Suprapubic skin (tissue), 4 donors: ENCODE measurements around the gene MARCHF4. TPM values are rescaled to one million over a fixed set of nuclear protein-coding genes. Genes with fewer than 3 reads are reported as not detected.

Source experiments
- DNase-seq, 2 donors: peaks; one replicate each; pipeline ENCODE4 v3.0.0-alpha.2; 2019; ENCODE audit warnings: low spot score in 2 of 2
- H3K27ac ChIP-seq: fragments of 200-600 bp; sonication (generic); one replicate; pipeline ENCODE4 v1.5.1; 2019
- H3K27me3 ChIP-seq: fragments of 200-600 bp; sonication (generic); one replicate; pipeline ENCODE4 v1.5.1; 2019
- H3K36me3 ChIP-seq: fragments of 200-600 bp; sonication (generic); one replicate; pipeline ENCODE4 v1.5.1; 2019
- H3K4me1 ChIP-seq: fragments of 200-600 bp; sonication (generic); one replicate; pipeline ENCODE4 v1.5.1; 2019
- H3K4me3 ChIP-seq: fragments of 200-600 bp; sonication (generic); one replicate; pipeline ENCODE4 v1.5.1; 2019; ENCODE audit warnings: mild to moderate bottlenecking
- H3K9me3 ChIP-seq: fragments of 200-600 bp; sonication (generic); one replicate; pipeline ENCODE4 v1.5.1; 2019
- EP300 ChIP-seq: sonication (generic); formaldehyde crosslinking; IDR thresholded peaks from one replicate; pipeline ENCODE4 v1.6.1; 2017; ENCODE audit warnings: antibody characterized with exemption
- POLR2A ChIP-seq, 2 donors: fragments of 450-650 bp; IDR thresholded peaks; one replicate each; pipeline ENCODE4 v1.6.1; 2017; ENCODE audit warnings: antibody characterized with exemption in 2 of 2, mild to moderate bottlenecking in 2 of 2, moderate library complexity in 2 of 2
- POLR2AphosphoS5 ChIP-seq, 3 donors: sonication (generic); formaldehyde crosslinking; IDR thresholded peaks; one replicate each; pipeline ENCODE4 v1.6.1; 2017; ENCODE audit warnings: antibody characterized with exemption in 3 of 3
- WGBS: methylation state at CpG from one replicate; pipeline ENCODE4 v1.1.5; 2018; 5-methylcytosine and 5-hydroxymethylcytosine counted together
- total RNA-seq, 4 donors: library from RNA; depleted of rRNA; stranded (reverse); fragments of >200 nt; gene quantifications; one replicate each; pipeline ENCODE4 v1.1.0, GENCODE V29; 2016
- TF ChIP-seq, protein P1 (sequence below), 2 donors: fragments of 200-600 bp in 1 of 2; fragments of 450-650 bp in 1 of 2; sonication (generic) in 1 of 2; IDR thresholded peaks; one replicate each; pipeline ENCODE4 v1.5.1; 2016 to 2019; ENCODE audit warnings: antibody characterized with exemption in 2 of 2, mild to moderate bottlenecking in 1 of 2, moderate library complexity in 1 of 2

MARCHF4 gene
- total RNA-seq, 4 donors from 2014 or later: 0.23 to 0.49 TPM; not detected in 2

DNA sequence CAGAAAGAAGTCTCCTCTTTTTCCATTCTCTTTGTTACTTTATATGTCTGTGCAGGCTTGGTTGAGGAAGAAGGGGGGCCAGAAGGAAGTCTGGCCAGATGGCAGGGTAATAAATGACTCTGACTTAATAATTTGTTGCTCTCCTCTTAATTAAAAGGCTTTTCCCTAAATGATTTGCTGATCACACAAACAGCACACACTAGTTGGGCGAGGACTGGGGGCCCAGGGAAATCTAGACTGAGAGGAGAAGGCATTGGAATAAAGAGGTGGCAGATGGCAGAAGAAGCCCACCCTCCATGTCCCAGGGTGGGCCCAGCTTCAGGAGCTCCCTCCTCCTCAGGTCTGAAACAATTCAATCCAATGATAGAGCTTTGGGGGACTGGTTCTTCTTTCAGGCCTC is 27.3 kb upstream of the MARCHF4 start:
- TF ChIP-seq EP300 (no peak), POLR2AphosphoS5 (IDR thresholded peaks at IDR 0.05) (no peak), POLR2A (IDR thresholded peaks at IDR 0.05) (no peak)
- TF ChIP-seq, protein P1, sequence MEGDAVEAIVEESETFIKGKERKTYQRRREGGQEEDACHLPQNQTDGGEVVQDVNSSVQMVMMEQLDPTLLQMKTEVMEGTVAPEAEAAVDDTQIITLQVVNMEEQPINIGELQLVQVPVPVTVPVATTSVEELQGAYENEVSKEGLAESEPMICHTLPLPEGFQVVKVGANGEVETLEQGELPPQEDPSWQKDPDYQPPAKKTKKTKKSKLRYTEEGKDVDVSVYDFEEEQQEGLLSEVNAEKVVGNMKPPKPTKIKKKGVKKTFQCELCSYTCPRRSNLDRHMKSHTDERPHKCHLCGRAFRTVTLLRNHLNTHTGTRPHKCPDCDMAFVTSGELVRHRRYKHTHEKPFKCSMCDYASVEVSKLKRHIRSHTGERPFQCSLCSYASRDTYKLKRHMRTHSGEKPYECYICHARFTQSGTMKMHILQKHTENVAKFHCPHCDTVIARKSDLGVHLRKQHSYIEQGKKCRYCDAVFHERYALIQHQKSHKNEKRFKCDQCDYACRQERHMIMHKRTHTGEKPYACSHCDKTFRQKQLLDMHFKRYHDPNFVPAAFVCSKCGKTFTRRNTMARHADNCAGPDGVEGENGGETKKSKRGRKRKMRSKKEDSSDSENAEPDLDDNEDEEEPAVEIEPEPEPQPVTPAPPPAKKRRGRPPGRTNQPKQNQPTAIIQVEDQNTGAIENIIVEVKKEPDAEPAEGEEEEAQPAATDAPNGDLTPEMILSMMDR (IDR thresholded peaks at IDR 0.05): no peak
- H3K36me3 ChIP-seq: no peaks in the 10 kb centered on the region
- WGBS: 59% methylated on average over 1 of the region's 1 CpG
- no peak overlapping the region for H3K27ac ChIP-seq
- no peaks in the 10 kb centered on the region for H3K4me1 ChIP-seq
- no peaks in the 10 kb centered on the region for H3K9me3 ChIP-seq
- H3K4me3 ChIP-seq: no peak overlapping the region
- DNase-seq: no peak
- no peaks in the 10 kb centered on the region for H3K27me3 ChIP-seq

DNA sequence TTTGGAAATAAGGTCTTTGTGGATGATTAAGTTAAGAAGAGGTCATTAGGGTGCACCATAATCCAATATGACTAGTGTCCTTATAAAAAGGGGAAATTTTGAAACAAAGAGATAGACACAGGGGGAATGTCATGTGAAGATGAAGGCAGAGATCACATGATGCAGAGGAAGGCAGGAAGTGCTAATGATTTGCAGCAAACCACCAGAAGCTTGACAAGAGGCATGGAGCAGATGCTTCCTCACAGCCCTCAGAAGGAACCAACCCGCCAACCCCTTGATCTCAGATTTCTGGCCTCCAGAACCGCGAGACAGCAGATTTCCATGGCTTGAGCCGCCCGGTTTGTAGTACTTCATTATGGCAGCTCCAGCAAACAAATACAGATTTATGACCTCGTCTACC is 22.6 kb upstream of the MARCHF4 start:
- H3K9me3 ChIP-seq: no peaks in the 10 kb centered on the region
- H3K4me3 ChIP-seq: no peak overlapping the region
- WGBS: 74% methylated on average over 6 of the region's 6 CpGs
- no peaks in the 10 kb centered on the region for H3K4me1 ChIP-seq
- H3K27ac ChIP-seq: no peak overlapping the region
- H3K36me3 ChIP-seq: no peaks in the 10 kb centered on the region
- H3K27me3 ChIP-seq: no peaks in the 10 kb centered on the region
- no peak for TF ChIP-seq EP300
- TF ChIP-seq, protein P1 (IDR thresholded peaks at IDR 0.05): no peak
- TF ChIP-seq POLR2AphosphoS5 (IDR thresholded peaks at IDR 0.05): no peak
- TF ChIP-seq POLR2A (IDR thresholded peaks at IDR 0.05): no peak
- no peak for DNase-seq

DNA sequence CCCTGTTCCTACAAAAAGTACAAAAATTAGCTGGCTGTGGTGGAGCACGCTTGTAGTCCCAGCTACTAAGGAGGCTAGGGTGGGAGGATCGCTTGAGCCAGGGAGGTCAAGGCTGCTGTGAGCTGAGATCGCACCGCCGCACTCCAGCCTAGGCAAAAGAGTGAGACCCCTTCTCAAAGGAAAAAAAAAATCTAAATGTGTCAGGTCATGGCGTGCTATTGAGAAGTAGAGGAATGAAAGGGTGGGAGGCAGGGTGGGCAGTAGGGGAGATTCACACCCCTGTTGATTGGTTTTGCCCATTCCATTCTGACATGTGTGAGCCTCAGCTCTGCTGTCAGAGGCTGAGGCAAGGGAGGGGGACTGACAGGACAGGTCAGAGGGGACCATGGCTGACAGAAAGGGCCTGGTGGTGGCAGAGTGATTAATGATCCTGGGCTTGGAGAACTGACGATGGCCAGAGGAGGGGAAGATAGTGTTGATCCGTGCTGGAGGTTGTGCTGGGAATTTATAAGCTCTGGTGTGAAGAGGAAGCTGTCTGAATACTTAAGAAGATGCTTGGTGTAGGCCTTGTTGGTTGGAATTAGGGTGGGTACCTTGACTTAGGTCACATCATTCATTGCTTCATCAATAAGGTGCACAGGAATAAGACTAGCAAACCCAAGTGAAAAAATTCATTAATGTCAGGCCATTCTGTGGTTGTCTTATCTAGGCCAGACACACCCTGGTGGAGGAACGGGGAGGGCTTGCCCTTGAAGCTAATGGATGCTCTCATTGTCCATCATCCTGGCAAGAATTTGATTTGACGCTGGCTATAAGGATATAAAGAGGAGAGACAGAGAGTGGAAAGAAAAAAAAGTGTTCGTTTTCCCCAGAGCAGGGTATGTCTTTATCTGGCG is 20.9 kb upstream of the MARCHF4 start:
- Histone ChIP-seq H3K27me3 (no peaks in the 10 kb centered on the region), H3K36me3 (no peaks in the 10 kb centered on the region), H3K27ac (no peak overlapping the region), H3K4me3 (no peak overlapping the region), H3K4me1 (no peaks in the 10 kb centered on the region), H3K9me3 (no peaks in the 10 kb centered on the region)
- TF ChIP-seq, protein P1 (IDR thresholded peaks at IDR 0.05): no peak
- TF ChIP-seq POLR2AphosphoS5 (IDR thresholded peaks at IDR 0.05) (no peak), POLR2A (IDR thresholded peaks at IDR 0.05) (no peak), EP300 (no peak)
- DNase-seq: no peak
- 83% methylated on average over 12 of the region's 12 CpGs for WGBS

DNA sequence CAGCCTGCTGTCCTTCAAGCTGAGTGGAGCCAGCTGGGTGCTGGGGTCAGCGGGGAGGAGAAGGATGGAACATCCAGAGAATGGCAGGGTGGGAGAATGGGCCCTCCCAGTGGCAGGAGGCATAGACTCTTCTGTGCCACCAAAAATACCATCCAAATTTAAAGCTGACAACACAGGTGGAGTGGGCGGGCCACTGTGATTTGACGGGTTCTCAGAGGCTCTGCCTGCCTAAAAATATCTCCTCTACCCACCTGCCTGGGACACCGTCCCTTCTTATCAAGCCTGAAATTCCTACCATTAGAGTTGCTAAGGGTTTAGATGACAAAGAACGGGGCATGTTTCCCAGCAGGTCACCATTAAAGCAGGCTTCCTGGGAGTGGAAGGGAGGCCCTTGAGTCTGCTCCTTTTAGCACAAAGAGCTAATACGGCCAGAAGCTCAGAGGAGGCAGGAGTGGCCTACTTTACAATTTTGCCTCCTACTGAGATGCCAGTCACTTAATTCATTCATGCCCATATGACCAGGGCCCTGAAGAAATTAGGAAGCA is 19.8 kb upstream of the MARCHF4 start:
- TF ChIP-seq EP300: no peak
- Histone ChIP-seq H3K36me3 (no peaks in the 10 kb centered on the region), H3K27ac (no peak overlapping the region), H3K9me3 (no peaks in the 10 kb centered on the region), H3K4me3 (no peak overlapping the region), H3K4me1 (no peaks in the 10 kb centered on the region), H3K27me3 (no peaks in the 10 kb centered on the region)
- no peak for DNase-seq
- 86% methylated on average over 6 of the region's 6 CpGs for WGBS

DNA sequence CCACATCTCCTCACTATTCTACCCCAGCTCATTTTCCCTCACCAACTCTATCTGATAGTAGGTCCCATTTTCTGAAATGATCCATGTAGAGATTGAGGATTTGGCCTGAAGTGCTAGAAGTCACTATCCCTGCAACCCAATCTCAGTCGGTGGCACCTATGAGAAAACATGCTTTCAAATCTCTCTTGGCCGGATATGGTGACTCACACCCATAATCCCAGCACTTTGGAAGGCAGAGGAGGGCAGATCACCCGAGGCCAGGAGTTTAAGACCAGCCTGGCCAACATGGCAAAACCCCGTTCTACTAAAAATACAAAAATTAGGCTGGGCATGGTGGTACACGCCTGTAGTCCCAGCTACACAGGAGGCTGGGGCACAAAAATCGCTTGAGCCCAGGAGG is 19.1 kb upstream of the MARCHF4 start:
- Histone ChIP-seq H3K27me3 (no peaks in the 10 kb centered on the region), H3K4me1 (no peaks in the 10 kb centered on the region), H3K36me3 (no peaks in the 10 kb centered on the region), H3K9me3 (no peaks in the 10 kb centered on the region), H3K27ac (no peak overlapping the region), H3K4me3 (no peak overlapping the region)
- DNase-seq: no peak
- WGBS: 75% methylated on average over 5 of the region's 6 CpGs
- no peak for TF ChIP-seq EP300
- TF ChIP-seq, protein P1 (IDR thresholded peaks at IDR 0.05): no peak
- TF ChIP-seq POLR2A (IDR thresholded peaks at IDR 0.05): no peak
- TF ChIP-seq POLR2AphosphoS5 (IDR thresholded peaks at IDR 0.05): no peak
